ENCODE measurements around the gene OR8J1. TPM values are rescaled to one million over a fixed set of nuclear protein-coding genes. Genes with fewer than 3 reads are reported as not detected.

The OR8J1 gene
- polyA plus RNA-seq, 1 donor (not counting 4 experiments of a cell fraction or from before 2014, with no cell fraction given): not detected

GRCh38 chr11:56333156-56333555 is 20.9 kb upstream of the OR8J1 start:
- FAIRE-seq (no peak), DNase-seq (ENCODE audit: low read depth, low spot score) (no peak)
- no peak overlapping the region for H3K4me2 ChIP-seq (ENCODE audit: control insufficient read depth, extremely low read depth, insufficient read depth, low read depth, low read length)
- no peaks in the 10 kb centered on the region for H4K20me1 ChIP-seq (ENCODE audit: control insufficient read depth, extremely low read depth, insufficient read depth, low read length)
- H3K9ac ChIP-seq (ENCODE audit: control insufficient read depth, extremely low read depth, insufficient read depth, low read length): no peak overlapping the region
- H3K27ac ChIP-seq (ENCODE audit: control insufficient read depth, insufficient read depth, low read length): no peak overlapping the region
- no peak overlapping the region for H3K4me3 ChIP-seq (ENCODE audit: control insufficient read depth in 2 of 3, extremely low read depth in 1 of 3, insufficient read depth in 2 of 3, low read depth in 1 of 3, low read length in 3 of 3)
- dilution Hi-C loops (cut with MboI; ENCODE audit: extremely low pct_ligation_motif_present, low sequenced_read_pairs): no loop called here
- H3K27me3 ChIP-seq (ENCODE audit: control insufficient read depth, extremely low read depth, insufficient read depth, low read length): no peaks in the 10 kb centered on the region
- no peaks in the 10 kb centered on the region for H3K36me3 ChIP-seq (ENCODE audit: control insufficient read depth in 2 of 2, extremely low read depth in 1 of 2, insufficient read depth in 2 of 2, low read length in 2 of 2)
- no peak overlapping the region for H2AFZ ChIP-seq (ENCODE audit: control insufficient read depth, low read length)
- H3K9me1 ChIP-seq (ENCODE audit: control insufficient read depth, extremely low read depth, insufficient read depth, low read length): no peaks in the 10 kb centered on the region
- no peaks in the 10 kb centered on the region for H3K79me2 ChIP-seq (ENCODE audit: control insufficient read depth, insufficient read depth, low read length)
- no peaks in the 10 kb centered on the region for H3K9me3 ChIP-seq (ENCODE audit: control insufficient read depth, low read depth, low read length)
- no peaks in the 10 kb centered on the region for H3K4me1 ChIP-seq (ENCODE audit: control insufficient read depth, extremely low read depth, insufficient read depth, low read length)
- TF ChIP-seq EZH2 (IDR thresholded peaks at IDR 0.05; ENCODE audit: low read length) (no peak), CTCF (optimal IDR thresholded peaks at IDR 0.05 in 1 of 3, IDR thresholded peaks at IDR 0.05 in 1 of 3, conservative IDR thresholded peaks at IDR 0.05 in 1 of 3; ENCODE audit: extremely low read depth in 1 of 3, insufficient read depth in 2 of 3, low read length in 3 of 3) (no peak)

GRCh38 chr11:56340289-56340688 is 13.8 kb upstream of the OR8J1 start:
- no peaks in the 10 kb centered on the region for H4K20me1 ChIP-seq (ENCODE audit: control insufficient read depth, extremely low read depth, insufficient read depth, low read length)
- FAIRE-seq: no peak

More at GRCh38 chr11:56340289-56340688, 13.8 kb upstream of the OR8J1 start:
- no peaks in the 10 kb centered on the region for H3K9me1 ChIP-seq (ENCODE audit: control insufficient read depth, extremely low read depth, insufficient read depth, low read length)
- no peak overlapping the region for H2AFZ ChIP-seq (ENCODE audit: control insufficient read depth, low read length)
- H3K79me2 ChIP-seq (ENCODE audit: control insufficient read depth, insufficient read depth, low read length): no peaks in the 10 kb centered on the region
- H3K4me3 ChIP-seq (ENCODE audit: control insufficient read depth in 2 of 3, extremely low read depth in 1 of 3, insufficient read depth in 2 of 3, low read depth in 1 of 3, low read length in 3 of 3): no peak overlapping the region
- no peak for DNase-seq (ENCODE audit: low read depth, low spot score)
- TF ChIP-seq EZH2 (IDR thresholded peaks at IDR 0.05; ENCODE audit: low read length) (no peak), CTCF (optimal IDR thresholded peaks at IDR 0.05 in 1 of 3, IDR thresholded peaks at IDR 0.05 in 1 of 3, conservative IDR thresholded peaks at IDR 0.05 in 1 of 3; ENCODE audit: extremely low read depth in 1 of 3, insufficient read depth in 2 of 3, low read length in 3 of 3) (no peak)
- H3K4me1 ChIP-seq (ENCODE audit: control insufficient read depth, extremely low read depth, insufficient read depth, low read length): no peaks in the 10 kb centered on the region
- H3K36me3 ChIP-seq (ENCODE audit: control insufficient read depth in 2 of 2, extremely low read depth in 1 of 2, insufficient read depth in 2 of 2, low read length in 2 of 2): no peaks in the 10 kb centered on the region
- dilution Hi-C loops (cut with MboI; ENCODE audit: extremely low pct_ligation_motif_present, low sequenced_read_pairs): no loop called here
- H3K27me3 ChIP-seq (ENCODE audit: control insufficient read depth, extremely low read depth, insufficient read depth, low read length): no peaks in the 10 kb centered on the region
- H3K9ac ChIP-seq (ENCODE audit: control insufficient read depth, extremely low read depth, insufficient read depth, low read length): no peak overlapping the region
- no peak overlapping the region for H3K27ac ChIP-seq (ENCODE audit: control insufficient read depth, insufficient read depth, low read length)
- no peak overlapping the region for H3K4me2 ChIP-seq (ENCODE audit: control insufficient read depth, extremely low read depth, insufficient read depth, low read depth, low read length)
- no peaks in the 10 kb centered on the region for H3K9me3 ChIP-seq (ENCODE audit: control insufficient read depth, low read depth, low read length)

All from keratinocyte (primary cell).